Activated gamma-delta T cell treated with Interleukin-2 at 50 U/mL for 16 hours (primary cell): ENCODE results near the gene NANOGP8.
"Not testable (repeated sequence)": the region's sequence is repeated elsewhere in the genome, so short reads cannot be mapped to it uniquely, and the experiment has no call there.

Experiments used
- DNase-seq: peaks from one replicate; pipeline ENCODE4 v3.0.0-alpha.2; 2020

Gene NANOGP8

DNA sequence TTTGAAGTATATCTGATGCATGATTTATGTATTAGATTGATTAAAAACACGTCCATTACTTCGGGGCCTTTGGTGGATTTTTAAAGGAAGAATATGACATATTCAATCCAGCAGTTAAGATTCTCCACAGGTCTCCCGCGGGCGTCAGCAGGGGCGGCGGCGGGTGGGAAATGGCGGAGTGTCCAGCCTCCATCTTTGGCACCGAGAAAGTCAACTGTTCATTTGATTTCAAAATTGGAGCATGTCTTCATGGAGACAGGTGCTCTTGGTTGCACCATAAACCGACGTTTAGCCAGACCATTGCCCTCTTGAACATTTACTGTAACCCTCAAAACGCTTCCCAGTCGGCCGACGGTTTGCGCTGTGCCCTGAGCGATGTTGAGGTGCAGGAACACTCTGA lies 7.2 kb upstream of the NANOGP8 start:
- no peak for DNase-seq

DNA sequence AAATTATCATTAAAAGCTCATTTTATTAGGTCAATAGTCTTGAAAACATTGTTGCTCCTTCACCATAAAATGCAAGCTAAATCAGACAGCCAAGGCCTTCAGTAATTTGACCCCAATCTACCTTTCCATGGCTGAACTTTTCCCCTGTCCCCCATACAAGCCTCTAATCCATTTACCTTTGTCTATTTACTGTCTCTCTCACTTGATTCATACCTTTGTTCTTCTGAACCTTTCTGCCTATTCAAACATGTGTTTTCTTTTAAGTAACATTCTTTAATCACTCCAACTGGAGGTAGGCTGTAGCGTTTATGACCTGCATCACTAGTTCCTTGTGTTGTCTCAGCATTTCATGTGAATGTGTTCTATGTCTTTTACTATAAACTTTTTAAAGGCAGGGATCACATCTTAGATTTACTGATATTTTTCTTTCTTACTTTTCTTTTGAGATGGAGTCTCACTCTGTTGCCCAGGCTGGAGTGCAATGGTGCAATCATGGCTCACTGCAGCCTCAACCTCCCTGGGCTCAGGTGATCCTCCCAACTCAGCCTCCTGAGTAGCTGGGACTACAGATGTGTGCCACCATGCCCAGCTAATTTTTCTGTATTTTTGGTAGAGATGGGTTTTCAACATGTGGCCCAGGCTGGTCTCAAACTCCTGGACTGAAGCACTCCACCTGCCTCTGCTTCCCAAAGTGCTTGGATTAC lies 5.2 kb upstream of the NANOGP8 start:
- no peak for DNase-seq

- no peak for DNase-seq
Measured at GRCh38 chr15:35089551-35089950, 4.5 kb upstream of the NANOGP8 start.

GRCh38 chr15:35088329-35088728 lies 3.2 kb upstream of the NANOGP8 start:
- no peak for DNase-seq

DNA sequence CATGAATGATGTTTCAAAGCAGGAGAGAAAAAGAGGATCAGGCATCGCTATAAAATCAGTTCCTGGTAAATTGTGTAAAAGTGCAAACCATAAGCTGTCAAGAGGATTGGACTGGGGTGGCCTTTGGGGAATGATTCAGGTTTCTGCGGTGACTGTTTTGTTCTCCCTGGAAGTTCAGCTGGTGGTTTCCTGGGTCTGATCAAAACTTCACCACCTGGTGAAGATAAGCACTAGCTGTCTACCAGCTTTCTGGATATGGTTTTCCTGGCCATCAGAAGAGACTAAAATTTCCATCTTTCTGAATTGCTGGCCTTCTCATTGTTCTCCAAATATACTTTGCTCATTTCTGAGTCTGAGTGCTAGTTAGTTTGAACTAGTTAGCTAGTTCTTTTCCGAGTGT lies 2.7 kb upstream of the NANOGP8 start:
- DNase-seq, result no peak

DNA sequence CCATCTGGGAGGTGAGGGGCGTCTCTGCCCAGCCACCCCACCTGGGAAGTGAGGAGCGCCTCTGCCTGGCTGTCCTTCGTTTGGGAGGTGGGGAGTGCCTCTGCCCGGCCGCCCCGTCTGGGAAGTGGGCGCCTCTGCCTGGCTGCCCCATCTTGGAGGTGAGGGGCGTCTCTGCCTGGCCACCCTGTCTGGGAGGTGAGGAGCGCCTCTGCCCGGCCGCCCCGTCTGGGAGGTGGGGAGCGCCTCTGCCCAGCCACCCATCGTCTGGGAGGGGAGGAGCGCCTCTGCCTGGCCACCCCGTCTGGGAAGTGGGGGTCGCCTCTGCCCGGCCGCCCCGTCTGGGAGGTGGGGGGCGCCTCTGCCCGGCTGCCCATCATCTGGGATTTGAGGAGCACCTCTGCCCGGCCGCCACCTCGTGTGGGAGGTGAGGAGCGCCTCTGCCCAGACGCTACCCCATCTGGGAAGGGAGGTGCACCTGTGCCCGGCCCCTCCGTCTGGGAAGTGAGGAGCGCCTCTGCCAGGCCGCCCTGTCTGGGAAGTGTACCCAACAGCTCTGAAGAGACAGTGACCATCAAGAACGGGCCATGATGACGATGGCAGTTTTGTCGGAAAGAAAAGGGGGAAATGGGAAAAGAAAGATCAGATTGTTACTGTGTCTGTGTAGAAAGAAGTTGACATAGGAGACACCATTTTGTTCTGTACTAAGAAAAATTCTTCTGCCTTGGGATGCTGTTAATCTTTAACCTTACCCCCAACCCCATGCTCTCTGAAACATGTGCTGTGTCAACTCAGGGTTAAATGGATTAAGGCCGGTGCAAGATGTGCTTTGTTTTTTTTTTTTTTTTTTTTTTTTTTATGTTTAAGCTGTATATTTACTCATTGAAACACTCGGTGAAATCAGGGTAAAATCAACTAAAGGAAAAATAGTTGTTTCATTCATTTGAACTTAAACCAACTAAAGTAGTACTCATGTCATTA lies 2.4 kb downstream of the NANOGP8 start:
- not testable (repeated sequence) for DNase-seq

DNA sequence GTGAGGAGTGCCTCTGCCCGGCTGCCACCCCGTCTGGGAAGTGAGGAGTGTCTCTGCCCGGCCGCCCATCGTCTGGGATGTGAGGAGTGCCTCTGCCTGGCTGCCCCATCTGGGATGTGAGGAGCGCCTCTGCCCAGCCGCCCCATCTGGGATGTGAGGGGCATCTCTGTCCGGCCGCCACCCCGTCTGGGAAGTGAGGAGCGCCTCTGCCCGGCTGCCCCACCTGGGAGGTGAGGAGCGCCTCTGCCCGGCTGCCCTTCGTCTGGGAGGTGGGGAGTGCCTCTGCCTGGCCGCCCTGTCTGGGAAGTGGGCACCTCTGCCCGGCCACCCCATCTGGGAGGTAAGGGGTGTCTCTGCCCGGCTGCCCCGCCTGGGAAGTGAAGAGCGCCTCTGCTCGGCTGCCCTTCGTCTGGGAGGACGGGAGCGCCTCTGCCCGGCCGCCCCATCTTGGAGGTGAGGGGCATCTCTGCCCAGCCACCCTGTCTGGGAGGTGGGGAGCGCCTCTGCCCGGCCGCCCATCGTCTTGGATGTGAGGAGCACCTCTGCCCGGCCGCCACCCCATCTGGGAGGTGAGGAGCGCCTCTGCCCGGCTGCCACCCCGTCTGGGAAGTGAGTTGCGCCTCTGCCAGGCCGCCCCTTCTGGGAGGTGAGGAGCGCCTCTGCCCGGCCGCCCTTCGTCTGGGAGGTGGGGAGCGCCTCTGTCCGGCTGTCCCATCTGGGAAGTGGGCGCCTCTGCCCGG lies 3.3 kb downstream of the NANOGP8 start:
- DNase-seq, result not testable (repeated sequence)

DNA sequence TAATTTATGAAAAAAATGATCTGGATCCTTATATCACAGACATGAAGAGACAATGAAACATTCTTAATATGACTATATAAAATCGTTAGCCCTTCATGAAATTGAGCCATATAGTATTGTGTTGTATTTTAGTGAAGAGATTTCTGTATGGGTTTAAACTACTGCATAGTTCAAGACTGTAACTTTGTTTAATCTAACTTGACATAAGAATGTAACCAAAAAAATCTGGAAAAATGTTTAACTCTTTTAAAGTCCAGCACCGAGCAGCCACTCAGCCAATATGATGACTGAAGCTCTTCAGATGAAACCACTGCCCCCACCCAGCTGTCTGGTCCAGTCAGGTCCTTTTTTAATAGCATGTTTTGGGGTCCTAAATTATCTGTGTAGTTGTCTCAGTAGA lies 4.9 kb downstream of the NANOGP8 start:
- DNase-seq, result no peak

DNA sequence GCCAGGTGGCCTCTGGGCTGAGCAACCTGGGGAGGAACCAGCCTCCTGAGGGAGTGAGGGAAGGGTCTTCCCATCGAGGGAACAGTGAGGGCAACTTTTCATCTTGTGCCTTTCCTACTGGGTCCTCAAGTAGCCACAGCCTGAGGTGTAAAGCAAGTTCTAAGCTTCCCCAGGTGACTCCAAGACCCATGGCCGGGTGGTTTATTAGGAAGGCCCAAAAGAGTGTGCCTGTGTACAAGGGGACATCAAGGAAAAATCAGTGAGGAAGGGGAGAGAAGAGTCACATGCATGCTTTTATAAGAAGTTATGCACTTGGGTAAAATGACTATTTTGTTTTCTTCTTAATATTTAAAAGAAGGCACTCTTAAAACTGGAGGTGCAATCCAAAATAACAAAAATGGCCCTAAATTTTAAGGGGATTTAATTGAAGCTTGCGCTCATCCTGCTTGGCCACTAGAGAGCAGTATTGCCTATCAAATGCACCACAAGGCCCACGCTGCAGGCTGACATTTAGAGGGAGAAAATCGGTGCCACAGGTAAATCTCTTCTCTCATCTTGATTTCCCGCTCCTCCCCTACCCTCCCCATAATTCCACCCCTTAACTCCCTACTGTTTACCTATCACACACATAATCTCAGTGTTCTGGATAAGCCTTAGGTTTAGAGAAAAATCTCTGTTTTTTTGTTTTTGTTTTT lies 6.7 kb downstream of the NANOGP8 start:
- DNase-seq, result no peak

DNA sequence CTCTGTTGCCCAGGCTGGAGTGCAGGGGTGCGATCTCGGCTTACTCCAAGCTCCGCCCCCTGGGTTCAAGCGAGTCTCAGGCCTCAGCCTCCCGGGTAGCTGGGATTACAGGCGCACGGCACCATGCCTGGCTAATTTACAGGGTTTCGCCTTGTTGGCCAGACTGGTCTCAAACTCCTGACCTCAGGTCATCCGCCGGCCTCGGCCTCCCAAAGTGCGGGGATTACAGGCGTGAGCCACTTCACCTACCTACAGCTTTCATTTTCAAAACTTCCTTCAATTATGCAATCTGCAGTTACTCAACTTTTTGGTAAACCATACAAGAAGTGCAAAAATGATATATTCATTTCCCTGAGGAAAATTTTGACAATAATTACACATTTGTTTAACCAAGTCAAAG lies 14.0 kb downstream of the NANOGP8 start:
- DNase-seq, result no peak

DNA sequence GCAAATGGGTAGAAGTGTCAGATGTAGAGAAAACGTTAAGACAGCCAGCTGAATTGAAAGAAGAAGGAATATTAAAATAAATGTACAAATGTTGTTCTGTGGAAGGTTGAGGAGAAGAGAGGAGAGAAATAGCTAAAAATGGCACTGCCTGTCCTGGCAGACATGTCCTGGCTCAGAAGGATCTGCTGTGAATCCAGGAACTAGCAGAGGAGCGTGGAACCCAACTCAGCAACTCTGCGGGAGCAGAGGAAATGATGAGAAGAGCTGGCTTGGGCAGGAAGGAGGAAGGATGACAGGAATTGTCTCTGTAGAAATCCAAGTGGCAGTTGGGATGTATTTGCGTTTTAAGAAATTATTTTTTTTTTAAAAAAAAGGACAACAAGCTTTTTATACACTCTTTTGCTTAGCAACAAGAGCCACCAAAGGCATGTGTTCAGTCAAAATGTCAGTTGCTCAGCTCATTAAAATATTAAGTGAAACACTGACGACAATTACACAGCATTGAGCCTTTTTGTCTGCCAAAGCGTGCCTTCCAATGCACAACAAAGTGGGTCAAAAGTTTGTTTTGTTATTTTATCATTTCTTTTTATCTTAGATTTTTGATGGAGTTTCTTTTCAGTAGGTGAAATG lies 16.1 kb downstream of the NANOGP8 start:
- no peak for DNase-seq

DNA sequence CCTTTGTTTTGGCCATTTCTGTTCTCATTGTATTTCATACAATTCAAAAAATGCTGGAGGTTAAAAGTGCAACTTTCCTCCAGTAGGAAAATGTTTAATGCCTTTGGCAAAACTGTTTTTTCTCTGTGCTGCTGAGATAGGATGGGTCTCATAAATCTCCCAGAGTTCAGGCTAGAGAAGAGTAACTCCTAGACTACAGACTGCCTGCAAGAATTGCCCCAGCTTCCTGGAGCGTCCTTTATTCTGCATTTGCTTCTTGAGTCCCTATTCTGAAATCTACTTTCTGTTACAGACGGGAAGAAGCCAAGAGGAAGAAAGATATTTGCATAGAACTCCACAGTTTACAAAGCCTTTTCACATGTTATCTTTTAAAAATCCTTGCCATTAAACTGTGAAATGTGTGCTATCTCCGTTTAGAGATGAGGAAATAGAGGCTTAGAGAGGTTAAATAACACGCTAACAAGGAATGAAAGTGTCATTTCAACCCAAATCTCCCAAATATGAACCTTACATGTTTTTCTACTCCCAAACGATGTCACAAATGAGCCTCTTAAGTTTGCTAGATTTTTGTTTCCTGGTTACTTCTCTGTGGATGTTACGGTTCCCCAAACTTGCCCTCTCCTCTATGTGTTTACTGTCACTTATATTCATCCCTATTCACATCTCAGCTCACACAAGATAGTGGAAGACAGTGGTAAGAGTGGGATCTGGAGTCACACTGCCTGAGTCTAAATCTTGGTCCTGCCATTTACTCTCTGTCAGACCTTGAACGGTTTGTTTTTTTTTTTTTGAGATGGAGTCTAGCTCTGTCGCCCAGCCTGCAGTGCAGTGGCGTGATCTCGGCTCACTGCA lies 17.4 kb downstream of the NANOGP8 start:
- no peak for DNase-seq

- no peak for DNase-seq
Measured at GRCh38 chr15:35066094-35066493, 19.0 kb downstream of the NANOGP8 start.

- DNase-seq, result no peak
Measured at GRCh38 chr15:35064576-35065190, 20.4 kb downstream of the NANOGP8 start.

GRCh38 chr15:35062738-35063099 lies 22.4 kb downstream of the NANOGP8 start:
- DNase-seq, result no peak

GRCh38 chr15:35061825-35062737 lies 23.0 kb downstream of the NANOGP8 start:
- DNase-seq, result no peak

- no peak for DNase-seq
Measured at GRCh38 chr15:35061161-35061824, 23.8 kb downstream of the NANOGP8 start.

GRCh38 chr15:35060591-35060990 lies 24.5 kb downstream of the NANOGP8 start:
- DNase-seq, result no peak

- DNase-seq, result no peak
Measured at GRCh38 chr15:35058534-35059054, 26.5 kb downstream of the NANOGP8 start.
